Activated T-helper 1 cell treated with anti-CD3 and anti-CD28 coated beads, Interleukin-12 subunit alpha, Interleukin-12 subunit beta, Interleukin-2, Interleukin-4 antibody, amounts not matched to agents 30 ng/mL and 10 ng/mL and 1 ng/mL, durations not matched to agents 14 hours and 24 hours and 36 hours (primary cell): ENCODE measurements around the gene ITPKB. TPM values are rescaled to one million over a fixed set of nuclear protein-coding genes. Genes with fewer than 3 reads are reported as not detected.

Experiments used
- DNase-seq: peaks from one replicate; pipeline ENCODE4 v3.0.0; 2021; ENCODE audit warnings: low spot score
- H3K27ac Mint-ChIP-seq: one replicate; pipeline ENCODE4 v1.8.0; 2021; ENCODE audit warnings: mild to moderate bottlenecking, mixed read lengths
- H3K27me3 Mint-ChIP-seq: one replicate; pipeline ENCODE4 v1.8.0; 2022; ENCODE audit warnings: mild to moderate bottlenecking, moderate library complexity, mixed read lengths; ENCODE audit not compliant: insufficient read depth
- H3K36me3 Mint-ChIP-seq: one replicate; pipeline ENCODE4 v1.8.0; 2021; ENCODE audit warnings: low read depth, mixed read lengths
- H3K4me1 Mint-ChIP-seq: one replicate; pipeline ENCODE4 v1.8.0; 2021; ENCODE audit warnings: low read depth, mixed read lengths
- H3K4me3 Mint-ChIP-seq: one replicate; pipeline ENCODE4 v1.8.0; 2021; ENCODE audit warnings: mild to moderate bottlenecking, moderate library complexity, mixed read lengths
- H3K9me3 Mint-ChIP-seq: one replicate; pipeline ENCODE4 v1.8.0; 2021; ENCODE audit warnings: mixed read lengths
- intact Hi-C: fragments of 100-400 bp; cut with micrococcal nuclease; formaldehyde crosslinking; loops from one replicate; pipeline ENCODE4 v1.15.1; 2024
- total RNA-seq: library from RNA; stranded (reverse); gene quantifications from 2 replicates; pipeline ENCODE4 v1.2.3, GENCODE V29; 2022

ITPKB gene
- total RNA-seq, 1 donor from 2014 or later, result 38.5 TPM

DNA sequence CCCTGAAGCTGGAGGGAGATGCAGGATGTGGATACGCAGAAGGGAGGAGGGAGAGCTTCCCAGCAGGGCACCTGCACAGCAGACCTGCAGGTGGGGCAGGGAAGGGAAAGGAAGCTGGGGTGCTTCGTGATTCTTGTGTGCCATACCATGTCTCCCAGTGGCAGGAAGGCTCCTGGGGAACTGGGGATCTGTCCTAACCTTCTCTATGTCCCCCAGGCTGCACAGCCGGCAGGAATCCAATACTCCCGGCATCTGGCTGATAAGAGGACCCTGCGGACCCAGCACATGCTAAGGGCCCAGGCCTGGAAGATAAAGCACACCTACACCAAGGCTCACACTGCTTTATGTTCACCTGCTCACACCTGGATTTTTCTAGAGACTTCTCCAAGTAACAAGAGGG lies 79.4 kb downstream of the ITPKB start:
- Mint-ChIP-seq H3K9me3 (no peaks in the 10 kb centered on the region), H3K27ac (no peak overlapping the region), H3K36me3 (peaks cover 16% of the 10 kb centered on the region), H3K27me3 (no peaks in the 10 kb centered on the region), H3K4me3 (no peak overlapping the region), H3K4me1 (peaks cover 54% of the 10 kb centered on the region)
- DNase-seq, result no peak
- intact Hi-C loops, result no loop called here

DNA sequence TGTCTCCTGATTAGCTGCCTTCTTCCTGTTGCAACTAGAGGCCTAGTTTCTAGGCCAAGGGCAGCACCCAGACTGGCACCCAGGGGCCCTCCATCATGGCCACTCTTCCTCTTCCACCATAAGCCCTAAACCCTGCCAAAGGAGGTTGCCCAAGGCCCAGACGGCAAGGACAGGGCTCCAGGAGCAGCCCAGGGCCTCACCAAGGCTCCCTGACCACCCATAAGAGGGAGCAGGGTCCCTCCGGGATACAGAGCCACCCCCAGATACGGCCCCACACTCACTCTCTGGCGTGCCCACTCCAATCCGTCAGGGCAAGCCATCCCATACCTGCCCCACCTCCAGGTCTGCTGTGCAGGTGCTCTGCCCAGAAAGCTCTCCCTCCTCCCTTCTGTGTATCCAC lies 79.9 kb downstream of the ITPKB start:
- Mint-ChIP-seq H3K36me3 (peaks cover 16% of the 10 kb centered on the region), H3K27ac (no peak overlapping the region), H3K9me3 (no peaks in the 10 kb centered on the region), H3K27me3 (no peaks in the 10 kb centered on the region), H3K4me1 (peaks cover 49% of the 10 kb centered on the region), H3K4me3 (no peak overlapping the region)
- intact Hi-C loops, result no loop called here
- no peak for DNase-seq

DNA sequence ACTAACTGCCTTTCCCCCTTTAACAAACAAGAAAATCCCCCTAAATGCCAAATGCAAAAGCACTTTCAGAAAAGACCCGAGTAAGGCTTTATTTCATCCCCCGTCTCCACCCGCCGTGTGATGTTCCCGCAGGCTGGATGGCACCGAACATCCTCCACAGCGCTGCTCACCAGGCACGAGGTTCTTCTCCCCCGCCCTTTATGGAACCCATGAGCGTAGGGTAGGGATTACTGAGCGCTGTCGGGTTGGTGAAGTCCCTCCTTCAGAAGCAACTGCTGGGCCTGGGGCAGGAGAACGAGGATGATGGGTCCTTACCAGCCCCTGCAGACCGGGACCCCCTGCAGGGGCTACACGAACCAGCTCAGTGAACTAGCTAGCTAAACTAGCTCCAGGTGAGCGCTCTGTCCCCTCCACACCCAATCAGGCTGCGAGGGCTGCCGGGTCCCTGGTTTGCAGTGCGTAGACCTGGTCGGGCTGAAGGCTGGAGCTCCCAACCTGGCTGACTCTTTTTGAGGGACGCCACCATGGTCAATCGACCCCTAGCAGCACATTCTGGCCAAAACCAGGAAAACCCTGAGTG lies 80.4 kb downstream of the ITPKB start:
- peaks cover 16% of the 10 kb centered on the region for H3K36me3 Mint-ChIP-seq
- intact Hi-C loops, result no loop called here
- H3K4me1 Mint-ChIP-seq, result peaks cover 44% of the 10 kb centered on the region
- no peaks in the 10 kb centered on the region for H3K9me3 Mint-ChIP-seq
- H3K4me3 Mint-ChIP-seq, result no peak overlapping the region
- H3K27ac Mint-ChIP-seq, result no peak overlapping the region
- no peaks in the 10 kb centered on the region for H3K27me3 Mint-ChIP-seq
- no peak for DNase-seq

DNA sequence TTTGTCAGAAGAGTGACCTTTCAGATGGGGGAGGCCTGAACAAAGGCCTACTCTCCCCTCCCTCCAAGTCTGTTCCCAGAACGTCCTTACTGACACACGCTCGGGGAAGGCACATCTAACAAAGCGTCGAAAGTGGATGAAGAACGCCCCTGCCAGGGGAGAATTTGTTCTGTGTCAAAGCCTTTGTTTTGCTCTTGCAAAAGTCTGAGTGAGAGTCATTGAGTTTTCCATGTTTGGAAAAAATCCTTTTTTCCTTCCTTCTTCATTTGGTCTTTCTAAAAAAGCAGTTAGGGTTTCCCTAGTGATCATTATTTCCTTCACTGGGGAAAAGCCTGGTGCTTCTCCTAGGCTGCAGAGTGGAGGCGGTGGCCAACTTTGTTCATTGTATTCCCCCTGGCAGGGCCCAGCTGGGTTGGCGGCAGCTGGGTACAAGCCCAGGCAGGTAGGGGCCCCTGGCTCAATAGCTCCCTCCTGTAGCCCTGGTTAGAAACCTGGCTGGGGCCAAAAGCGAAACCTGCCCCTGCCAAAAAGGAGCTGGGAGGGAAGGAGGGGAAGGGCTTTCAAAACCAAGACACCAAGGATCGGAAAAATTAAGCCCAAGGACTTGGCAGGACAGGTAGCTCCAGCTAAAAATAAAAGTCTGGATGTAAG lies 81.1 kb downstream of the ITPKB start:
- Mint-ChIP-seq H3K4me1 (peaks cover 37% of the 10 kb centered on the region), H3K27ac (no peak overlapping the region), H3K9me3 (no peaks in the 10 kb centered on the region), H3K4me3 (no peak overlapping the region), H3K27me3 (no peaks in the 10 kb centered on the region), H3K36me3 (peaks cover 16% of the 10 kb centered on the region)
- DNase-seq, result no peak
- intact Hi-C loops, result no loop called here

DNA sequence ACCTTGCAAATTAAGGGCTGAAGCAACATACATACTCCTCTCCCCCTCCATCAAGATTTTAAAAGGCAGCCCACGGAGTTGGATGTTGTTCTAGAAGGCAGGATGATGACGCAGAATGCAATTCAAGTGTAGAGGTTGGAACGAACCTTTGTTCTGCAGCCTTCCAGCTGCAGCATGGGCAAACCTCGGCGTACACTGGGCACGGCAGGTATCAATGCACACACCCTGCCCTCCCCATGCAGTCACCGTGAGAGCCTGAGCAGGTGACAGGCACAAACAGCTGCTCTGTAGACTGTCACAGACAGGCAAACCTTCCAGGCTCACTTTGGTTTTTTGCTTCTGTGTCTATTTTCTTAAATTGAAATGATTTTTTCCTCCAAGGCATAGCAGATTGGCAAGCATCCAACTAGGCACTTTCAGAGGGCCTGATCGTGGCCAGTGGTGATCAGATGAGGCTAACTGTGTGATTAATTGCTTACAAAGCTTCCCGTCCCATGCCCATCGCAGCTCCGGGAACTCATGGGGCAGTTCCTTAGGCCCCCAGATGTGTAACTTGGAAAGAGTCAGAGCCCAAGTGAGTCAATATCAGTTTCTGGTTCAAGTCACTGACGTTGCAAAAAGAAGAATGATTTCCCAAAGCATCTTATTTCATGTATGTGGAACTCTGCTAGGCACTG lies 82.3 kb downstream of the ITPKB start:
- intact Hi-C loops, result no loop called here
- no peaks in the 10 kb centered on the region for H3K9me3 Mint-ChIP-seq
- H3K4me1 Mint-ChIP-seq, result peaks cover 25% of the 10 kb centered on the region
- DNase-seq, result no peak
- H3K27me3 Mint-ChIP-seq, result no peaks in the 10 kb centered on the region
- peaks cover 13% of the 10 kb centered on the region for H3K36me3 Mint-ChIP-seq
- H3K27ac Mint-ChIP-seq, result peak overlapping the region; percentile 29
- H3K4me3 Mint-ChIP-seq, result no peak overlapping the region

DNA sequence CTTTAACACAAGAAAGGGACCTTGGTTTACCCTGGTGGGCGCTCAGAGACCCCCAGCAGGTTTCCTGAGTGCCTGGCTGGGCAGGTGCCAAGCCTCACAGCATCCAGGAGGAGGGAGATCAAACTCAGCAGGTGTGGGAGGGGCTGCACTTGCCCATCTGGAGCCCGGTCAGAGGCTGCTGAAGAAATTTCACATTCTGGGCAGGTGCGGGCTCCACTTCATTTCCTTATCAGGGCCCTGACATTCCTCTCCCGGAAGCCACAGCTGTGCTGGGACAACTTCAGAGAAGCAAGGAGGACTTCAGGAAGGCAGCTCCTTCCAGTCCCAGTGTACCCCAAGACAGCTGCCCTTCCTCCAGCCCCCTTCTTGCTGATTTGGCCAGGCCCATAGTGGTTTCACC lies 82.9 kb downstream of the ITPKB start:
- intact Hi-C loops, result no loop called here
- Mint-ChIP-seq H3K4me1 (peaks cover 19% of the 10 kb centered on the region), H3K27ac (no peak overlapping the region), H3K9me3 (no peaks in the 10 kb centered on the region), H3K4me3 (no peak overlapping the region), H3K27me3 (no peaks in the 10 kb centered on the region), H3K36me3 (peaks cover 11% of the 10 kb centered on the region)
- DNase-seq, result no peak

DNA sequence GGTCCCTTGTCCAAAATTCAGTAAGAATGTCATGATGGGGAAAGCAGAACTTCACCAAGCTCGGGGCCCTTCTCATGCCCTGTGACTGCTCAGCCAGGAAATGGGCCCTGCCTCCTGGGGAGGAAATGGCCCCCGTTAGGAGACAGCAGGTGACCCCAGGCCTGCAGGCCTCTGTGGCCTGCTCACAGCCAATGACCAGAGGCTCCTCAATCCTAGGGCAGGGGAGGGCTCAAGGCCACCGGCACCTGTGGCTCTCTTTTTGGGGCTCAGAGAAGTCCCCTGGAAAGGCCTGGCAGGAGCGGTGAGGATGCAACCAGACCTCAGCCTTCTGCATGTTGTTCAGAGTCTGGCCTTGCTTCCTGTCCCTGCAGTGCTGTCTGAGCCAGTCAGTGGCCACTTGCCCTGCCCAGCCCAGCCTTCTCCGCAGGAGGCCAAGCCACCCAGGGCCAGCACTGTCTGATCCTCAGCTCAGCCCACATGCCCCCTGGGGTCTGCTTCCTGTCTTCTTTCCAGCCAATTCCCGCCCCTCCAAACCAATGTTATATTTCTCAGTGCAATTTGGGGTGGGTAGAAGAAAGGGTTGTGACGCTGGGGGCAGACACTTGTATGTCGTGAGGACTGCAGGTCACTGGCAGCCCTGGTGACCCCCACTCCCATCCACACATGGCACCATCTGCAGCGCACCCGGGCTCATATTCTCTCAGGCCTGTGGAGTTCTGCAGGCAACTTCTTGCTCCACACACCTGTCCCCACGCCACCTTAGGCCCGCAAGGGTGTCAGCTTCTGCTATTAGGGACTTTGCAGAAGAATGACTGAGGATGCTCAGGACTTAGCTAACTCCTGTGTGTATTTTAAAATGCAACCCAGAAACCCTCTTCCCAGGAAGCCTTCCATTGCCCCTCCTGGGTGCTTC lies 83.6 kb downstream of the ITPKB start:
- peak overlapping the region; percentile 94 for H3K27ac Mint-ChIP-seq
- no peak for DNase-seq
- no peaks in the 10 kb centered on the region for H3K9me3 Mint-ChIP-seq
- intact Hi-C loops, result no loop called here
- peaks cover 6% of the 10 kb centered on the region for H3K36me3 Mint-ChIP-seq
- no peaks in the 10 kb centered on the region for H3K27me3 Mint-ChIP-seq
- H3K4me3 Mint-ChIP-seq, result peak overlapping the region; percentile 13
- H3K4me1 Mint-ChIP-seq, result peaks cover 18% of the 10 kb centered on the region

DNA sequence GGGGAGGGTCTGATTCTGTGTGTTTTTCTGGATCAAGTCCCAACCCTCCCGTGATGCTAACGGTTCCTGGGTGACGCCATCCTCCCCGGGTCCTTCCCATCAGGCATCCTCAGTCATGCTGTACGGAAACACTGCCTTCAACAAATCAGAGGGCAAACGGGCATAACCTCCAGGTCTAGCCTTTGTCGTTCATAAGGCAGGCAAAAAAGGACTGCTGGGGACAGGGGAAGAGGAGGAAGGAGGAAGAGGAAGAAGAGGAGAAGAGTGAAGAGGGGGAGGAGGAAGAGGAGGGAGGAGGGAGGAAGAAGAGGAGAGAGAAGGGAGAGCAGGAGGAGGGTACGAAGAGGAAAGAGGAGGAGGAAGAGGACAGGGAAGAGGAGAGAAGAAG lies 84.4 kb downstream of the ITPKB start:
- no peaks in the 10 kb centered on the region for H3K9me3 Mint-ChIP-seq
- no peaks in the 10 kb centered on the region for H3K27me3 Mint-ChIP-seq
- H3K36me3 Mint-ChIP-seq, result peaks cover 3% of the 10 kb centered on the region
- peaks cover 19% of the 10 kb centered on the region for H3K4me1 Mint-ChIP-seq
- H3K4me3 Mint-ChIP-seq, result peak overlapping the region; percentile 81
- H3K27ac Mint-ChIP-seq, result peak overlapping the region; percentile 94
- intact Hi-C loops, result no loop called here
- no peak for DNase-seq

DNA sequence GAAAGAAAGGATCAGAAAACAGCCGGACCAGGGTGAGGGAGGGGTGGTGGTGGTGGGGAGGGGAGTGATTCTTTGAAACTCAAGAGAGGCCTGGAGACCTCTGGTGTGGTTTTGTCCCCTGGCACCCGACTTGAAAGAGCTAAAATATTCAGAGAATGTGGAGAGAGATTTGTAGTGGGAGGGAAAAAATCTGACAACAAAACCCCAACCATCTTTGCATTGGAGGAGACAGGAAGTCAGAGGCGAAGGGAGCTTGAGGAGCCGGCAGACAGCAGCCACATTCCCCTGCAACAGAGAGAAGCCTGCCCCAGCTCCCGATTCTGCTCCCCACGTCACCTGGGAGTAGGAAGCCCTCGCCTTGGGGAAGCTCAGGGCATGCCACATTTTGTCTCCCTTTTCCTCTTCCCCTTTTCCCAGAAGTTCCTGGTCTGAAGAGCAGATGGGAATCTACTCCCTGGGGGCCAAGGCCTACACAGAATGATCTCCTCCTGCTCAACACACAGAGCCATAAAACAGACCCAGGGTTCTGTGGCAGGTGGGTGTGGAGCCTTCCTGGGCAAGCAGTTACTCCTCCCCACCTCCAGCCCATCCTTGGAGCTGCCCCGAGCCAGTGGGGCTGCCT lies 84.9 kb downstream of the ITPKB start:
- no peaks in the 10 kb centered on the region for H3K27me3 Mint-ChIP-seq
- peak overlapping the region; percentile 81 for H3K4me3 Mint-ChIP-seq
- intact Hi-C loops, result no loop called here
- H3K9me3 Mint-ChIP-seq, result no peaks in the 10 kb centered on the region
- H3K27ac Mint-ChIP-seq, result peak overlapping the region; percentile 94
- H3K4me1 Mint-ChIP-seq, result peaks cover 23% of the 10 kb centered on the region
- DNase-seq, result no peak
- peaks cover 7% of the 10 kb centered on the region for H3K36me3 Mint-ChIP-seq

DNA sequence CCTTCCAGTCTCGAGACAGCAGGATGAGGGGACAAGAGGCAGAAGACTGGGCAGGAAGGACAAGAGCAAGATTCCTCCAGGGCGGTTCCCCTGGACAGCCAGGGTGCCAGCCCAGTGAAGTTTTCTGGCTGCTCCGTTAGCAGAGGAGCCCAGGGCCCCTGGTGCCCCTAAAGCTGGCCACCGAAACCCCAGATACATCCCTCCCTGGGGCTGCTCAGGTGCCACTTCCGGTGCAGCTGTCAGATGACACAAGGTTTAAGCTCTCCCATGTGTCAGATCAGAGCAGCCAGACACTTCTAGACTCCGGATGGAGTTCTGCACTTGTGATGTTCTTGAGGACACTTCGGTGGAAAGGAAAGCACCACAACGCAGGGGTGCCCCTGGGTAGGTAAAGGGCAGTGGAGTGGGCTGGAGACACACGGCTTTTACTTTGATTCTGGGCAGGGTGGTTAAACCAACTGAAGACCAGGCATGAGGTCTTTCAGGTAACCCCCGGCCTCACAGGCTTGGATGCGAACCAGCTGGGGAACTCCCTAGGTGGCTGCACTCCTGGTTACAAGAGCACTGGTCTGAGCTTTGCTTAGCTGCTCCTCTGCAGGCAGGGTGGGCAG lies 85.7 kb downstream of the ITPKB start:
- peaks cover 11% of the 10 kb centered on the region for H3K36me3 Mint-ChIP-seq
- peak overlapping the region; percentile 94 for H3K27ac Mint-ChIP-seq
- H3K9me3 Mint-ChIP-seq, result no peaks in the 10 kb centered on the region
- intact Hi-C loops, result loop anchor here (1.0 kb wide), 3 partner anchors 10 to 22 kb away; no protein-coding TSS in a partner anchor
- H3K4me1 Mint-ChIP-seq, result peaks cover 25% of the 10 kb centered on the region
- no peaks in the 10 kb centered on the region for H3K27me3 Mint-ChIP-seq
- DNase-seq, result peak; percentile 40
- peak overlapping the region; percentile 81 for H3K4me3 Mint-ChIP-seq

DNA sequence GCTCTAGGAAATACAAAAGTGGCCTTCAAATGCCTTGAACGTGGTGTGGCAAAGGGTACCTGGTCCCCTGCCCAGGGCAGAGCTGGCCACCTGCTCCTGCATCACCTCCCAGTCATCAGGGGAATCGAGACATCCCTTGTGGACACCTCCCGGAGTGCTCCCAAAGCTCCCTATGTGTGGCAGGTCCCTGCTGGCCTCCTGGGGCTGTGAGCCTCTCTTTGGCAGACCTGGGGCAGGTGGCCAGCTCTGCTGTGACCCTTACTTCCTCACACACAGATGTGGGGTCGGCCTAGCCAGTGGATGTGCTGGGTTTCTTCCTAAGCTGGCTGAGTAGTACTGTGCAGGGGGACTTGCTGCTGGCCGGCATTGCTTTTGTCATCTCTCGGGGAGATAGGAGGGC lies 86.5 kb downstream of the ITPKB start:
- H3K36me3 Mint-ChIP-seq, result peaks cover 15% of the 10 kb centered on the region
- H3K27me3 Mint-ChIP-seq, result no peaks in the 10 kb centered on the region
- H3K27ac Mint-ChIP-seq, result no peak overlapping the region

DNA sequence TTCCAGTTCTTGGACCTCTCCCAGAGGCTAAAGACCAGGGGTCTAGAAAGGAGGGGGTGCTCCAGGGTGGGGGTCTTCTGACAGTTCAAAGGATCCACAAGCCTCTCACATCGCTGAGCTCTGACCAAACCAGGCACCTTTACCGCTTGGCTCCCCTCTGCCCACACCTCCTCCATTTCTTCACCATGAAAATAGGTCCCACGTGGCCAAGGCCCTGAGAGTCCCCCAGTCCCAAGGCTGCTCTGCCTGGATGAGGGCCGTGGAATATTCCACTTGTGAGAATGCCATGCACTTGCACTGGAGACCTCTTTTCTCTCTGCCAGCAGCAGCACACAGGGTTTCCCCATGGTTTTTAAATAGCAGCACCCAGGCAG lies 87.4 kb downstream of the ITPKB start:
- DNase-seq, result no peak
- no peak overlapping the region for H3K4me3 Mint-ChIP-seq
- intact Hi-C loops, result no loop called here
- H3K27me3 Mint-ChIP-seq, result no peaks in the 10 kb centered on the region
- H3K4me1 Mint-ChIP-seq, result peaks cover 21% of the 10 kb centered on the region
- H3K9me3 Mint-ChIP-seq, result no peaks in the 10 kb centered on the region
- H3K36me3 Mint-ChIP-seq, result peaks cover 15% of the 10 kb centered on the region
- H3K27ac Mint-ChIP-seq, result no peak overlapping the region

More for the DNA sequence above, 86.5 kb downstream of the ITPKB start:
- intact Hi-C loops, result loop anchor here (1.0 kb wide), 3 partner anchors 9 to 23 kb away; no protein-coding TSS in a partner anchor
- Mint-ChIP-seq H3K4me1 (peaks cover 19% of the 10 kb centered on the region), H3K4me3 (peak overlapping the region; percentile 19), H3K9me3 (no peaks in the 10 kb centered on the region)
- DNase-seq, result no peak
